Stomach (tissue), 4 donors: Measurements from ENCODE around the gene DENND2D.

Experiments
- EP300 ChIP-seq: sonication (generic); formaldehyde crosslinking; IDR thresholded peaks from one replicate; pipeline ENCODE4 v1.6.1; 2017; ENCODE audit warnings: antibody characterized with exemption
- POLR2A ChIP-seq, 4 donors: fragments of 450-650 bp; IDR thresholded peaks; one replicate each; pipeline ENCODE4 v1.6.1; 2016; ENCODE audit warnings: antibody characterized with exemption in 4 of 4, control low read depth in 2 of 4, mild to moderate bottlenecking in 1 of 4, moderate library complexity in 1 of 4
- POLR2AphosphoS5 ChIP-seq, 3 donors: sonication (generic); formaldehyde crosslinking; IDR thresholded peaks; one replicate each; pipeline ENCODE4 v1.6.1; 2016; ENCODE audit warnings: antibody characterized with exemption in 3 of 3
- TF ChIP-seq, protein P1 (sequence below), 7 experiments: fragments of 450-650 bp in 4 of 7; fragments of 200-600 bp in 3 of 7; sonication (generic) in 3 of 7; IDR thresholded peaks; one replicate each; pipeline ENCODE4 v1.5.1; 2016 to 2019; ENCODE audit warnings: antibody characterized with exemption in 7 of 7, control low read depth in 2 of 7, mild to moderate bottlenecking in 1 of 7

DNA sequence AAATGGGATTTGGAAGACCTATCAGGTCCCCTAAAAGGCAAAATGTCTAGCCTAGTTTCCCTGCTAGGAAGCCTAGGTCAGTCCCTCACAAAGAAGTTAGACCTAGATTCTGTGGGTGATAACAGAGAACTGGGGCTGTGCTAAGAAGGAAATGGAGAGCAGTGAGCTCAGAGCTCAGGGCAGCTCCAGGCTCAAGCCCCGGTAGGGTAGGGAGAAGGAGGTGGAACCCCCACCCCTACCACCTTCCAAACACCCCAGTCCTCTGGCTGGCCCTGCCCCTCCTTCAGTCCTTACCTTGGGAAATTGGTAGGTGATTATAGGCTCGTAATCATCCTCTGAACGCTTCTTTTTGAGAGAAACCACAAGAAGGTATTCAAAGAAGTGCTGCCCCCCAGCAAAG, 1.1 kb downstream of the DENND2D start:
- TF ChIP-seq, protein P1, sequence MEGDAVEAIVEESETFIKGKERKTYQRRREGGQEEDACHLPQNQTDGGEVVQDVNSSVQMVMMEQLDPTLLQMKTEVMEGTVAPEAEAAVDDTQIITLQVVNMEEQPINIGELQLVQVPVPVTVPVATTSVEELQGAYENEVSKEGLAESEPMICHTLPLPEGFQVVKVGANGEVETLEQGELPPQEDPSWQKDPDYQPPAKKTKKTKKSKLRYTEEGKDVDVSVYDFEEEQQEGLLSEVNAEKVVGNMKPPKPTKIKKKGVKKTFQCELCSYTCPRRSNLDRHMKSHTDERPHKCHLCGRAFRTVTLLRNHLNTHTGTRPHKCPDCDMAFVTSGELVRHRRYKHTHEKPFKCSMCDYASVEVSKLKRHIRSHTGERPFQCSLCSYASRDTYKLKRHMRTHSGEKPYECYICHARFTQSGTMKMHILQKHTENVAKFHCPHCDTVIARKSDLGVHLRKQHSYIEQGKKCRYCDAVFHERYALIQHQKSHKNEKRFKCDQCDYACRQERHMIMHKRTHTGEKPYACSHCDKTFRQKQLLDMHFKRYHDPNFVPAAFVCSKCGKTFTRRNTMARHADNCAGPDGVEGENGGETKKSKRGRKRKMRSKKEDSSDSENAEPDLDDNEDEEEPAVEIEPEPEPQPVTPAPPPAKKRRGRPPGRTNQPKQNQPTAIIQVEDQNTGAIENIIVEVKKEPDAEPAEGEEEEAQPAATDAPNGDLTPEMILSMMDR (IDR thresholded peaks at IDR 0.05), result no peak
- no peak for TF ChIP-seq POLR2A (IDR thresholded peaks at IDR 0.05)
- no peak for TF ChIP-seq POLR2AphosphoS5 (IDR thresholded peaks at IDR 0.05)
- no peak for TF ChIP-seq EP300
